Keratinocyte (primary cell): ENCODE results near the gene PARP3.
A peak's percentile ranks its signal among the peaks of the same experiment; 100 is the strongest.

Experiments used
- EZH2 ChIP-seq: IDR thresholded peaks from one replicate; pipeline ENCODE4 v1.6.1; 2012; ENCODE audit warnings: inconsistent platforms, mild to moderate bottlenecking, low read length, moderate library complexity
- TF ChIP-seq, protein P1 (sequence below), 3 experiments: IDR thresholded peaks in 1 of 3; conservative IDR thresholded peaks in 1 of 3; optimal IDR thresholded peaks in 1 of 3; 2 replicates in 2 of 3; 3 replicates in 1 of 3; pipeline versions ENCODE3 to v1.5.1; 2011; ENCODE audit warnings: low read length in 3 of 3, mild to moderate bottlenecking in 3 of 3, moderate library complexity in 2 of 3, control low read depth in 1 of 3, inconsistent platforms in 1 of 3; ENCODE audit not compliant: insufficient read depth in 2 of 3; ENCODE audit errors: extremely low read depth in 1 of 3

DNA sequence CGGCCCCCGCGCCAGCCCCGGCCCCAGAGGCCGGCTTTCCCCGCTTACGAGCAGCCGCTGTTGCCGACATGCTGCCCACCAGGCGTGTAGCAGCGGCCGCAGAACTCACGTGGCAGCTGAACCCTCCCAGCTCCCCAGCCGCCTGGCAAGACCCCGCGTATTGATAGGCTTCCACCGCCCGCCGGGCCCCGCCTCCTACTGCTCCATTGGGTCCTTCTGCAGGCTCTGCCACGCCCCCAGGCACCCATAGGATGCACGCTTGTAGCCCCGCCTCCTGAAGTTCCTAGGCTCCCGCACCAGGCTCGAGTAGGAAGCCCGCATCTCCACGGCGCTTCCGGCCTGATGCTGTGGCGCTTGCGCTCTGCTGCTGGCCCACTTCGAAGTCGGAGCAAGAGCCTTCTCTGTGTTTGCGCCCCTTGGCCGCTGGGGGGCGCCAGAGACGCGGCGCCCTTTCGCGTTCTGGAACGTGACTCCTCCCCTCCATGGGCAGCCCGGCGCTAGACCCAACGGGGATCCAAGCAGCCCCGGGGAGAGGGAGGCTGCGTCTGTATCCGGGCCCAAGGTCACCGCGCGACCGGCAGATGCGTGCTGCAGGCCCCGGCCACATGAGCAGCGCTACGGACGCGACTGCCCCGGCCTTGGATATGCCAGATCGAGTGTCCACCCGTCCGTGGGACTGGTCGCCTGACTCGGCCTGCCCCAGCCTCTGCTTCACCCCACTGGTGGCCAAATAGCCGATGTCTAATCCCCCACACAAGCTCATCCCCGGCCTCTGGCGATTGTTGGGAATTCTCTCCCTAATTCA, at the start of gene PARP3, which contains the start of gene RRP9:
- no peak for TF ChIP-seq EZH2
- TF ChIP-seq, protein P1, sequence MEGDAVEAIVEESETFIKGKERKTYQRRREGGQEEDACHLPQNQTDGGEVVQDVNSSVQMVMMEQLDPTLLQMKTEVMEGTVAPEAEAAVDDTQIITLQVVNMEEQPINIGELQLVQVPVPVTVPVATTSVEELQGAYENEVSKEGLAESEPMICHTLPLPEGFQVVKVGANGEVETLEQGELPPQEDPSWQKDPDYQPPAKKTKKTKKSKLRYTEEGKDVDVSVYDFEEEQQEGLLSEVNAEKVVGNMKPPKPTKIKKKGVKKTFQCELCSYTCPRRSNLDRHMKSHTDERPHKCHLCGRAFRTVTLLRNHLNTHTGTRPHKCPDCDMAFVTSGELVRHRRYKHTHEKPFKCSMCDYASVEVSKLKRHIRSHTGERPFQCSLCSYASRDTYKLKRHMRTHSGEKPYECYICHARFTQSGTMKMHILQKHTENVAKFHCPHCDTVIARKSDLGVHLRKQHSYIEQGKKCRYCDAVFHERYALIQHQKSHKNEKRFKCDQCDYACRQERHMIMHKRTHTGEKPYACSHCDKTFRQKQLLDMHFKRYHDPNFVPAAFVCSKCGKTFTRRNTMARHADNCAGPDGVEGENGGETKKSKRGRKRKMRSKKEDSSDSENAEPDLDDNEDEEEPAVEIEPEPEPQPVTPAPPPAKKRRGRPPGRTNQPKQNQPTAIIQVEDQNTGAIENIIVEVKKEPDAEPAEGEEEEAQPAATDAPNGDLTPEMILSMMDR (optimal IDR thresholded peaks at IDR 0.05 in 1 of 3, IDR thresholded peaks at IDR 0.05 in 1 of 3, conservative IDR thresholded peaks at IDR 0.05 in 1 of 3; ENCODE audit: extremely low read depth in 1 of 3, insufficient read depth in 2 of 3, low read length in 3 of 3) = peak; percentile 96 to 100 (median 97)
